Measurements from ENCODE around the gene OXCT1.
"Not testable (repeated sequence)": the region's sequence is repeated elsewhere in the genome, so short reads cannot be mapped to it uniquely, and the experiment has no call there.

The OXCT1 gene

DNA sequence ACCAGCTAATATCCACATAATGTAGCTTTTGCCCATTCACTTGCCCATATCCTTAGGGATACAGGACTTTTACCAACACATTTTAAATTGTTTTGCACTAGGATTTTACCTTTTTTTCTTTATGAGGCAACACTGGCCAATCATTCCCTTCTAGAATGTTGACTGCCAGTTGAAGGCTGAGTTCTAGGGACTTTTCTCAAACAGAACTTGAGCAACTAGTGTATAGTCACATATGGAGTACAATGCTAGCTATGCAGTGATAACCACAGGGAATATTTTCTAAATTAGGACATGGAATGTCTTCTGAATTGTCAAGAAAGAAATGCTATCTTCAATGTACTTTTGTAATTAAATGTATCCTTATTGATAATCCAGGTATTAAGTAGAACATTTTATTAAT lies 133.6 kb downstream of the OXCT1 start:
- H3K4me3 ChIP-seq (ENCODE audit: low read length): no peak overlapping the region
- no peak for DNase-seq (ENCODE audit: low read depth)
- TF ChIP-seq CTCF (IDR thresholded peaks at IDR 0.05; ENCODE audit: insufficient read depth, low read depth, low read length, missing control alignments): no peak

GRCh38 chr5:41735213-41735612 lies 135.0 kb downstream of the OXCT1 start:
- no peak overlapping the region for H3K4me3 ChIP-seq (ENCODE audit: low read length)
- TF ChIP-seq CTCF (IDR thresholded peaks at IDR 0.05; ENCODE audit: insufficient read depth, low read depth, low read length, missing control alignments): no peak
- no peak for DNase-seq (ENCODE audit: low read depth)

- not testable (repeated sequence) for H3K4me3 ChIP-seq (ENCODE audit: low read length); DNase-seq (ENCODE audit: low read depth)
Observed at GRCh38 chr5:41729381-41729780, 140.8 kb downstream of the OXCT1 start.

DNA sequence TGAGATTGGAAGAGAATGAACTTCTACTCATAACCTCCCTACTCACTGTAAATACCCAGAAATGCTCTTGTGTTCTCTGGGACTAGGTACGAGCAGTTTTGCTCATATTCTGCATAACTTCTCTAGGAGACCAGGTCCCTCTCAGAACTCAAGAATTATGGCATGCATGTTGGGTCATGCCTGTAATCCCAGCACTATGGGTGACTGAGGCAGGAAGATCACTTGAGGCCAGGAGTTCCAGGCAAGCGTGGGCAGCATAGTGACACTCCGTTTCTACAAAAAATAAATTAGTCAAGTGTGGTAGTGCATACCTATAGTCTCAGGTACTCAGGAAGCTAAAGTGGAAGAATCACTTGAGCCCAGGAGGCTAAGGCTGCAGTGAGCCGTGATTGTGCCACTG lies 141.9 kb downstream of the OXCT1 start:
- no peak overlapping the region for H3K4me3 ChIP-seq (ENCODE audit: low read length)
- DNase-seq (ENCODE audit: low read depth): peak; percentile 73
- TF ChIP-seq CTCF (IDR thresholded peaks at IDR 0.05; ENCODE audit: insufficient read depth, low read depth, low read length, missing control alignments): no peak

DNA sequence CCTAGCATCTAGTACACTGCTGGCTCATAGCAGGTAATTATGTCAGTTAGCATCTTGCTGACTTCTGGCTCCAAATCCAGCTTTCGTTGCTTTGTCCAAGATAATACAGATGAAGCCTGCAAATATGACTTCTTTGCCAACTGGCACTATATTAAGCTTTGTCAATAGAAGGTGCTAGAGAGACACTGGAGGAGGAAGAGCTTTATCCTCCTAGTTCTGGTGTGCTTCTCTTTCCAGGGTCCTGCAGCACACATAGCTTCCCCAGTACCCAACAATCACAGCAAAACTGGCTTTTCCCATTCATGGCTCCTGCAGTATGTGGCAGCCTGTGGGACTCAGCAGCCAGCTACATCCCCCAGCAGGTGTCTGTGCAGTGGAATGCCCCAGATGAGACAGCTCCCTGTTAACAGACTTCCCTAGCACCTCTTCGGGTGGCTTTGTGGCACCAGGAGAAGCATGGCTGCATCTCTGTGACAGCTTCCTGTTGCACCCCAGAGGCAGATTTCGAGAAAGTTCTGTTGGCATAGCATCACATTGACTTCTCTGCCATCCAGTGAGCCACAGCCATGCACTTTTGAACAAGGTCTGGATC lies 147.8 kb downstream of the OXCT1 start:
- TF ChIP-seq CTCF (IDR thresholded peaks at IDR 0.05; ENCODE audit: insufficient read depth, low read depth, low read length, missing control alignments): no peak
- no peak overlapping the region for H3K4me3 ChIP-seq (ENCODE audit: low read length)
- no peak for DNase-seq (ENCODE audit: low read depth)

GRCh38 chr5:41721516-41721915 lies 148.7 kb downstream of the OXCT1 start:
- TF ChIP-seq CTCF (IDR thresholded peaks at IDR 0.05; ENCODE audit: insufficient read depth, low read depth, low read length, missing control alignments): no peak
- H3K4me3 ChIP-seq (ENCODE audit: low read length): no peak overlapping the region

GRCh38 chr5:41716382-41716781 lies 153.8 kb downstream of the OXCT1 start:
- no peak for DNase-seq (ENCODE audit: low read depth)
- no peak for TF ChIP-seq CTCF (IDR thresholded peaks at IDR 0.05; ENCODE audit: insufficient read depth, low read depth, low read length, missing control alignments)

More at GRCh38 chr5:41721516-41721915, 148.7 kb downstream of the OXCT1 start:
- no peak for DNase-seq (ENCODE audit: low read depth)

GRCh38 chr5:41714446-41714845 lies 155.8 kb downstream of the OXCT1 start:
- H3K4me3 ChIP-seq (ENCODE audit: low read length); DNase-seq (ENCODE audit: low read depth): not testable (repeated sequence)

More at GRCh38 chr5:41716382-41716781, 153.8 kb downstream of the OXCT1 start:
- no peak overlapping the region for H3K4me3 ChIP-seq (ENCODE audit: low read length)

Measured in epithelial cell of esophagus (primary cell).